Measurements from ENCODE around the gene GIMD1. TPM values are rescaled to one million over a fixed set of nuclear protein-coding genes. Genes with fewer than 3 reads are reported as not detected.

GIMD1 gene
- polyA plus RNA-seq, 3 donors = not detected

DNA sequence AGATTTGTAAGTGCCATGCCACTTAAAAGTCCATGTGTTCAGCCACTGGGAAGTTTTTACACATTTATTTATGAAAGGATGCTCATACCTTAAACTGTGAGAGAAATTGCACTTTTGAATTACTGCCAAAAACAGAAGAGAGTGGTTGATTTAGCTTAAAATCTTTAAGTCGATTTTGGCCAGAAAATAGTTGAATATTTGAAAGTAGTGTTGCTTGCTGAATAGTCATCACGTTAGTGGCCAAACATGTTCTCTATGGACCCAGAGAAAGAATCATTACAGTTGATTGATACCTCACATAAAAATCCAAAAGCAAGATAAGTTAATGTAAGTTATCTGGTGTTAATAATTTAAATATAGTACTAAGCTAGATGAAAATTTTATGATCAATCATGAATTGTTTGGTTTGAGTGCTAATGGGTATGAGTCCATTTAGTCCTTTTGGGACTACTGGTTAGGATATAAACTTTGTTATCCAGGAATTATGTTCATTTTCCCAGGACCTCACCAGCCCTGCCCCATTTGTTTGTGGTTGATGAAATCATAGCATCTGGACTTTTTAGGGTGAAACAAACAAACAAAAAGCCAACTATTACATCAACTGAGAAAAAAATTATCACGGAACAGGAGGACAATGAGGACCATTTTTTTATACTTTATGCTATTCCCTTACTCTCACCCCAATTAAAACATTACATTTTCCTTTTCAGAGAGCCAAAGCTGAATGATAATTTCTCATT lies 6.3 kb downstream of the GIMD1 start:
- Histone ChIP-seq H3K9ac (ENCODE audit: insufficient read depth, low read length, poor library complexity, severe bottlenecking) (no peak overlapping the region), H2AFZ (ENCODE audit: insufficient read depth, low read depth, low read length, poor library complexity, severe bottlenecking) (no peak overlapping the region), H3K4me1 (ENCODE audit: control insufficient read depth in 1 of 2, insufficient read depth in 2 of 2, low read length in 2 of 2) (peaks cover 8 to 24% of the 10 kb centered on the region in 2 donors), H3K27ac (ENCODE audit: low read depth in 1 of 2, low read length in 2 of 2) (no peak overlapping the region), H3K4me3 (replicated peaks in 1 of 3; ENCODE audit: low read depth in 2 of 3, low read length in 3 of 3) (no peak overlapping the region), H3K27me3 (ENCODE audit: control insufficient read depth in 2 of 2, insufficient read depth in 2 of 2, low read length in 2 of 2) (no peaks in the 10 kb centered on the region), H3K9me3 (replicated peaks in 1 of 2; ENCODE audit: control insufficient read depth in 1 of 2, insufficient read depth in 1 of 2, low read length in 2 of 2) (no peaks in the 10 kb centered on the region), H4K20me1 (ENCODE audit: insufficient read depth, low read length) (no peaks in the 10 kb centered on the region), H3K4me2 (replicated peaks; ENCODE audit: extremely low read depth, low read length, poor library complexity, severe bottlenecking) (no peak overlapping the region), H3K79me2 (ENCODE audit: insufficient read depth, low read length) (no peaks in the 10 kb centered on the region), H3K36me3 (replicated peaks in 1 of 2; ENCODE audit: control insufficient read depth in 1 of 2, insufficient read depth in 2 of 2, low read length in 2 of 2) (no peaks in the 10 kb centered on the region)
- TF ChIP-seq, protein P1, sequence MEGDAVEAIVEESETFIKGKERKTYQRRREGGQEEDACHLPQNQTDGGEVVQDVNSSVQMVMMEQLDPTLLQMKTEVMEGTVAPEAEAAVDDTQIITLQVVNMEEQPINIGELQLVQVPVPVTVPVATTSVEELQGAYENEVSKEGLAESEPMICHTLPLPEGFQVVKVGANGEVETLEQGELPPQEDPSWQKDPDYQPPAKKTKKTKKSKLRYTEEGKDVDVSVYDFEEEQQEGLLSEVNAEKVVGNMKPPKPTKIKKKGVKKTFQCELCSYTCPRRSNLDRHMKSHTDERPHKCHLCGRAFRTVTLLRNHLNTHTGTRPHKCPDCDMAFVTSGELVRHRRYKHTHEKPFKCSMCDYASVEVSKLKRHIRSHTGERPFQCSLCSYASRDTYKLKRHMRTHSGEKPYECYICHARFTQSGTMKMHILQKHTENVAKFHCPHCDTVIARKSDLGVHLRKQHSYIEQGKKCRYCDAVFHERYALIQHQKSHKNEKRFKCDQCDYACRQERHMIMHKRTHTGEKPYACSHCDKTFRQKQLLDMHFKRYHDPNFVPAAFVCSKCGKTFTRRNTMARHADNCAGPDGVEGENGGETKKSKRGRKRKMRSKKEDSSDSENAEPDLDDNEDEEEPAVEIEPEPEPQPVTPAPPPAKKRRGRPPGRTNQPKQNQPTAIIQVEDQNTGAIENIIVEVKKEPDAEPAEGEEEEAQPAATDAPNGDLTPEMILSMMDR (IDR thresholded peaks at IDR 0.05) = no peak
- DNase-seq = no peak
- Mint-ChIP-seq H3K36me3 (no peaks in the 10 kb centered on the region), H3K9me3 (no peaks in the 10 kb centered on the region), H3K27ac (no peak overlapping the region), H3K27me3 (ENCODE audit: low read depth in 3 of 3) (no peaks in the 10 kb centered on the region), H3K4me1 (peaks cover 27% of the 10 kb centered on the region), H3K4me3 (no peak overlapping the region)
- 100% methylated on average over 1 of the region's 3 CpGs for WGBS (ENCODE audit: insufficient coverage)
- intact Hi-C loops (cut with micrococcal nuclease) = no loop called here

DNA sequence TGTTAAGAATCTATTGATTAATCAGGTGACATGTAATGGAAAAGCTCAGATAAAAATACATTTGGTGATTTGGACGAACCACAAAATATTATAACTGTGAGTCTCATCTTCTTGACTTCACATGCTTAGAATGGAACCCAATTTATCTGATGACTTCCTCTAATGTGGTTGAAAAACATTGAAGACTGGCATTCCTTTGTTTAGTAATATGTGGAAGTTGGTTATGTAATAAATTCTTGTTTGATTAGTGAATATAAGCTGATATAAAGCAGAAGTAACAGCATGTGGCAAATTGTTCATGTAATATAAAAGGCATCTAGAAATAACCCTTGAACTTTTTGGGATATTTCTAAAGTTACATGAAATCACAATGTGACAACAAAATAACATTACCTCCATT lies 9.7 kb downstream of the GIMD1 start:
- H3K79me2 ChIP-seq (ENCODE audit: insufficient read depth, low read length) = no peaks in the 10 kb centered on the region
- peak in 2 of 3 donors; percentile 12 to 33 for DNase-seq
- H3K27me3 ChIP-seq (ENCODE audit: control insufficient read depth in 2 of 2, insufficient read depth in 2 of 2, low read length in 2 of 2) = no peaks in the 10 kb centered on the region
- H3K4me3 Mint-ChIP-seq = no peak overlapping the region
- H3K4me1 Mint-ChIP-seq = peaks cover 35% of the 10 kb centered on the region
- no peak overlapping the region for H3K27ac ChIP-seq (ENCODE audit: low read depth in 1 of 2, low read length in 2 of 2)
- H3K9me3 Mint-ChIP-seq = no peaks in the 10 kb centered on the region
- no peaks in the 10 kb centered on the region for H3K9me3 ChIP-seq (replicated peaks in 1 of 2; ENCODE audit: control insufficient read depth in 1 of 2, insufficient read depth in 1 of 2, low read length in 2 of 2)
- H3K36me3 Mint-ChIP-seq = no peaks in the 10 kb centered on the region
- no peaks in the 10 kb centered on the region for H3K36me3 ChIP-seq (replicated peaks in 1 of 2; ENCODE audit: control insufficient read depth in 1 of 2, insufficient read depth in 2 of 2, low read length in 2 of 2)
- no CpG with 5 or more reads among the region's 1 CpG for WGBS (ENCODE audit: insufficient coverage)
- intact Hi-C loops (cut with micrococcal nuclease) = no loop called here
- no peak overlapping the region for H3K4me2 ChIP-seq (replicated peaks; ENCODE audit: extremely low read depth, low read length, poor library complexity, severe bottlenecking)
- no peaks in the 10 kb centered on the region for H4K20me1 ChIP-seq (ENCODE audit: insufficient read depth, low read length)
- H2AFZ ChIP-seq (ENCODE audit: insufficient read depth, low read depth, low read length, poor library complexity, severe bottlenecking) = no peak overlapping the region
- H3K4me1 ChIP-seq (ENCODE audit: control insufficient read depth in 1 of 2, insufficient read depth in 2 of 2, low read length in 2 of 2) = peaks cover 0 to 12% of the 10 kb centered on the region in 2 donors
- no peak overlapping the region for H3K4me3 ChIP-seq (replicated peaks in 1 of 3; ENCODE audit: low read depth in 2 of 3, low read length in 3 of 3)
- TF ChIP-seq, protein P1 (IDR thresholded peaks at IDR 0.05) = no peak
- no peaks in the 10 kb centered on the region for H3K27me3 Mint-ChIP-seq (ENCODE audit: low read depth in 3 of 3)
- no peak overlapping the region for H3K27ac Mint-ChIP-seq
- no peak overlapping the region for H3K9ac ChIP-seq (ENCODE audit: insufficient read depth, low read length, poor library complexity, severe bottlenecking)

Measured in CD14-positive monocyte (primary cell).